SH-SY5Y (cell line): ENCODE results near the gene KRTAP9-1.

Source experiments
- GATA2 ChIP-seq: IDR thresholded peaks from 2 replicates; pipeline ENCODE4 v1.6.1; 2011; ENCODE audit warnings: mild to moderate bottlenecking, low read depth, low read length
- GATA3 ChIP-seq: IDR thresholded peaks from 2 replicates; pipeline ENCODE4 v1.6.1; 2011; ENCODE audit warnings: low read depth, mild to moderate bottlenecking, low read length, moderate library complexity

KRTAP9-1 gene

DNA sequence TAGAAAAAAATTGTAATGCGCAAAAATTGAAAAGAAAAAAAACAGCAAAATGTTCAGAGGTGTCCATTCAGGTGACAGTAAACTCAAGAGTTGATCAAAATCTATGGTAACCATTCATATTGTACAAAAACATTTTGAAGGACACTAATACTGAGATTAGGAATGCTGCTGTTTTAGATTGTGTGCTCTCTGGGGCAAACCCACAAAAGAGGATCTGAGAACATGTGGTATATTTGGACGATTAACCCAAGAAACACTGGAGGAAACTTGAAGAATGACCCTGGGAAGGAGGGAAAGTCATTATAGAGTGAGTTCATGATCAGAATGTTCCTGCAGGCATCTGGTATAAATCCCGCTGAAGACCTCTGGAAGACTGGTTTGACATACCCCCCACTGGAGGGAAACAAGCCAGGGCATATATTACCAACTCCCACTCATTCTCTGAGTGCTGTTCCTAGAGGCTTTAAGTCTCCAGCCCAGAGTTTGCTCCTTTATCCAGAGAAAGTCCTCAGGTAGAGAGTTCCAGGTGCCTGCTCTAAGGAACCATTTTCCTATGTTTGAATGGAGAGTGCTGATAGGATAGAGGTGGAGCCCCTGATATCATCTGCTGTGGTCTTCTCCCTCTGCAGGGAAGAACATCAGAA, 12.8 kb upstream of the KRTAP9-1 start:
- TF ChIP-seq GATA2 (no peak), GATA3 (no peak)

DNA sequence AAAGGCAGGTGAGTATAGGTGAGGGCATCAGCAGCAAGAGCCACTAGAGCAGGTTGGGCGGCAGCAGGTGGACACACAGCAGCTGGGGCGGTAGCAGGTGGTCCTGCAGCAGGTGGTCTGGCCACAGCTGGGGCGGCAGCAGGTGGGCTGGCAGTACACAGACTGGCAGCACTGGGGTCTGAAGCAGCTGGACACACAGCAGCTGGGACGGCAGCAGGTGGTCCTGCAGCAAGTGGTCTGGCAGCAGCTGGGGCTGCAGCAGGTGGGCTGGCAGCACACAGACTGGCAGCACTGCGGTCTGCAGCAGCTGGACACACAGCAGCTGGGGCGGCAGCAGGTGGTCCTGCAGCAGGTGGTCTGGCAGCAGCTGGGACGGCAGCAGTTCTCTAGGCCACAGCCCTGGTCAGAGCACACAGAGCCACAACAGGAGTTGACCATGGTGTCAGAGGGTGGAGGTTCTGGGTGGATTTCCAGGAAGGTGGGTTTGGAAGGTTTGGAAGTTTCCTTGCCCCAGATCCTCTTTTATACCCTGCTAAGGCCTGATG, 11.9 kb upstream of the KRTAP9-1 start, which contains the start of gene KRTAP4-2:
Gene KRTAP4-2, minus strand, starts transcription at position 495 of the 545 bp plus-strand sequence. Its CDS starts 57 bp downstream, at position 438.
- no peak for TF ChIP-seq GATA2
- TF ChIP-seq GATA3 = no peak

DNA sequence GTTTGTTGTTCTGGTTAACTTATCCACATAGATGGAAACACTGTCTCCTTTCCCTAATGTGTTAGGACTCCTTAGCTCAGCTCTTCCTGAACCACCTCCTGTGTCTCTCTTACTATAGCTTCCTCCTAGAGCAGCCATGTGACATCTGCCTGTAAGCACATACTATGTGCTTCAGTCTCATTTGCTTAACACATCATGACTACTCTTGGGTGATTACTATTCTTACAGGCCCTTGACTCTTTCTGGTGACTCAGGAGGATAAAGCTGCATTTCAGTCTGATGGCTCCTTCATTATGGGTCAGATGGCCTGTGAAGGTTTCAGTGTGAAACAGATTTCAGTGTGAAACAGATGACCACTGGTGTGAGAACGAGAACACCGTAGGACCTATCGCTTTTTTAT, 11.3 kb upstream of the KRTAP9-1 start:
- TF ChIP-seq GATA2 (no peak), GATA3 (no peak)

DNA sequence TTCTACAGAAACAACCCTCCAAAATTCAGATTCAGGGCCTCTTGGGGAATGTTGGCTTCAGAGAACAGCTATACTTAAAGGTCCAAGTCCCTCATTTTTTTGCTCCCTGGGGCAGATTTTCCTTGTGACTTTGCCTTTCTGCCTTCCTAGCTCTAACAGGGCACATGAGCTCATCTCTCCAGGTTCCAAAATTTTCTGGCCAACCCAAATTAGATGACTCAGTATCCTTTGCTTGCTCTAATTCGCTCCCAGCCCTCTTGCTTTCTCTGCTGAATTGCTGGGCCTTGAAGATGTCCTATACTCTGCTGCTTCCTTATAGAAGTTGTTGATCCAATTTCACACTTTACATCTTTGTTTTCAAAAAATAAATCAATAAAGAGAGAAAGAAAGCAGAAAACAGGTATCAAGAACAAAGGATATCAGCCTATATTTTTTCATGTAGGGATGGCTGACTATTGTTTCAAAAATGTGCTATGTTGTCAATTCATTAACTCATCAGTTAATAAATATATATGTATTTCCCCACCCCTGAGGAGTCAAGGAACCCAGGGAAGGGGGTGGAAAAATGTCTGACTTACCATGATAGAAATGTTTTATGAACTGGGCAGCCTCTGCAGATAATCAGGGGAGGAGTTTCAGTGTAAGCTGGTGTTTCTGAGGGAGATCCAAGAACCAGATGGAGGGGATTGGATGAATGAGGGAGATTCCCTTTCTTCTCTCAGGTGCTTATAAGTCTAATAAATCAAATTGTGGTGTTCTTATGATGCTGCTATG, 10.7 kb upstream of the KRTAP9-1 start:
- TF ChIP-seq GATA2 (no peak), GATA3 (no peak)

DNA sequence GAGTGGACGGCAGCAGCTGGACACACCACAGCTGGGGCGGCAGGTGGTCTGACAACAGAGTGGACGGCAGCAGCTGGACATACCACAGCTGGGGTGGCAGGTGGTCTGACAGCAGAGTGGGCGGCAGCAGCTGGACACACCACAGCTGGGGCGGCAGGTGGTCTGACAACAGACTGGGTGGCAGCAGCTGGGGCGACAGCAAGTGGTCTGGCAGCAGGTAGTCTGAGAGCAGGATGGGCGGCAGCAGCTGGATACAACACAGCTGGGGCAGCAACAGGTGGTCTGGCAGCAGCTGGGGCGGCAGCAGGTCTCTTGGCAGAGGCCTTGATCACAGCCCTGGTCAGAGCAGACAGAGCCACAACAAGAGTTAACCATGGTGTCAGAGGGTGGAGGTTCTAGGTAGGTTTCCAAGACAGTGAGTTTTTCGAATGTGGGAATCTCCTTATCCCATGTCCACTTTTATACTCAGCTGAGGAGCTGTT, 5.2 kb upstream of the KRTAP9-1 start, which contains the start of gene KRTAP4-1:
Gene KRTAP4-1, minus strand, starts transcription at position 432 of the 482 bp plus-strand sequence. Its CDS starts 57 bp downstream, at position 375.
- TF ChIP-seq GATA2 (no peak), GATA3 (no peak)

DNA sequence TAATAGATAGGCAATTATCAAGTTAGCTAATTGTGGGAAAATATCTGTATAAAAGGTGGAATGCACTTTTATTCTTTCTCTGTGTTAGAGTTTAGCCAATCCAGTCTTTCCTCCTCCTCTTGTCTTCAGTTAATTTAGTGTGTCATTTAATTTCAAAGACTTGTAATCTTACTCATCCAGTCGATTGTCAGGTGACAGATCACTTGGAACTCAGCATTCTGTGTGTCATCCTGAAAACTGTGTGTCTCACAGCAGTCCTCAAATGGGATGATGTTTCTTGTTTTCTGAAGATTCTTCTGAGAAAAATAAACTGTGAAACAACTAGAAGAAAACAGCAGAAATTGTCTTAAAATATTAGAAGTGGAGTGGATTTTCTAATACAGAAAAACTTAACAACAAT, 4.7 kb upstream of the KRTAP9-1 start:
- no peak for TF ChIP-seq GATA3
- no peak for TF ChIP-seq GATA2

DNA sequence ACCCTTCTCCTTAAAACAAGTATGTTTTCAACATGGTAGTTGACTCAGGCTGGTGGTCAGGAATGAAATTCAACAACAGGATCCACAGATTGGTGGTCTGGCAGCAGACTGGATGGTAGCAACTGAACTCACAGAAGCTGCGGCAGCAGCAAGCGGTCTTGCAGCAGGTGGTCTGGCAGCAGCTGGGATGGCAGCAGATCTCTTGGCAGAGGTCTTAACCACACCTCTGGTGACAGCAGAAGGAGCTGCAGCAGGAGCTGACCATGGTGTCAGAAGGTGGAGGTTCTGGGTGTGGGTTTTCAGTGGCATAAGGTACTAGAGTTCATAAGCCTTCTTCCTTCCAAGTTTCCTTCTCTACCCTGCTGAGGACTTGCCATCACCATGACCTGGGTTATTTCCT, 2.8 kb upstream of the KRTAP9-1 start:
- TF ChIP-seq GATA3 = no peak
- TF ChIP-seq GATA2 = no peak

DNA sequence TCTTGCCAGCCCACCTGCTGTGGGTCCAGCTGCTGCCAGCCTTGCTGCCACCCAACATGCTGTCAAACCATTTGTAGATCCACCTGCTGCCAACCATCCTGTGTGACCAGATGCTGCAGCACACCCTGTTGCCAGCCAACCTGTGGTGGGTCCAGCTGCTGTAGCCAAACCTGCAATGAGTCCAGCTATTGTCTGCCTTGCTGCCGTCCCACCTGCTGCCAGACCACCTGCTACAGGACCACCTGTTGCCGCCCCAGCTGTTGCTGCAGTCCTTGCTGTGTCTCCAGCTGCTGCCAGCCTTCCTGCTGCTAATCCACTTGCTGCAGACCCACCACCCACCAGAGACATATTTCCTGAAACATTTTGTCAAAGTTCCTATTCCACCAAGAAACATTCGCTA, 641 bp downstream of the KRTAP9-1 start:
- TF ChIP-seq GATA2 (no peak), GATA3 (no peak)

DNA sequence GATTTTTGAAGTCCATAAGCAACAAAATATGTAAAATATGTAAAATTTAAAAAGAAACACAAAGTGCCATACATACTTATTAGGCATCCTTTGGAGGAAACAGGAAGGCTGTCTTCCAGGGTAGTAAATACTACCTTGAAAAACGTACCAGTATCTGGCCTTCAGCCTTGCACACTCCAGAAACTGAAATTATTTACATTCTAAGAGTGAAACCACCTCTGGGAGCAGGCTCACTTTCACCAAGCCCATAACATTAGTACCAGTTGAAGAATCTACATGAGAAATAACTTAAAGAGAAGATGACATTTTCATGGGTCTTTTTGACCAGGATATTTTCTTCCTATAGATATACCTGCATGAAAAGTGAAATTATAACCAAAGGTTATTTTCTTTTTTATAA, 6.4 kb downstream of the KRTAP9-1 start:
- no peak for TF ChIP-seq GATA2
- TF ChIP-seq GATA3 = no peak

DNA sequence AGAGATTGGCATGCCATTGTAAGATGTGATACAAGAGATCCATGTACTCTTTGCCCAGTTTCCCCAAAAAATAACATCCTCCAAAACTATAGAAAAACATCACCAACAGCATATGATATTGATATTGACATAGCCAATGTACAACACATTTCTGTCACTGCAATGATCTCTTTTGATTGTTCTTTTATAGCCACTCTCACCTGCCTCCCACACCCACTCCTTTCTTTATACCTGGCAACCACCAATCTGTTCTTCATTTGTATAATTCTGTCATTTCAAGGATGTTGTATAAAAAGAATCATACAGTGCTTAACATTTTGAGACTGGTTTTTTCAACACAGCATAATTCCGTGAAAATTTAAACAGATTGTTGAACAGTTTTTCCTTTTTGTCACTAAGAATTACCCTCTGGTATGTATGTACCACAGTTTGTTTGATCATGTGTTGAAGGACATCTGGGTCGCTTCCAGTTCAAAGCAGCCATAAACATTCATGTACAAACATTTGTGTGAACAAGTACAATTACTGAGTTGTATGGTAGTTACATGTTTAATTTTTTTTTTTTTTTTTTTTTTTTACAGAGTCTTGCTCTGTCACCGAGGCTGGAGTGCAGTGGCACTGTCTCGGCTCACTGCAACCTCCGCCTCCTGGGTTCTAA, 9.9 kb downstream of the KRTAP9-1 start:
- TF ChIP-seq GATA3 (no peak), GATA2 (no peak)

DNA sequence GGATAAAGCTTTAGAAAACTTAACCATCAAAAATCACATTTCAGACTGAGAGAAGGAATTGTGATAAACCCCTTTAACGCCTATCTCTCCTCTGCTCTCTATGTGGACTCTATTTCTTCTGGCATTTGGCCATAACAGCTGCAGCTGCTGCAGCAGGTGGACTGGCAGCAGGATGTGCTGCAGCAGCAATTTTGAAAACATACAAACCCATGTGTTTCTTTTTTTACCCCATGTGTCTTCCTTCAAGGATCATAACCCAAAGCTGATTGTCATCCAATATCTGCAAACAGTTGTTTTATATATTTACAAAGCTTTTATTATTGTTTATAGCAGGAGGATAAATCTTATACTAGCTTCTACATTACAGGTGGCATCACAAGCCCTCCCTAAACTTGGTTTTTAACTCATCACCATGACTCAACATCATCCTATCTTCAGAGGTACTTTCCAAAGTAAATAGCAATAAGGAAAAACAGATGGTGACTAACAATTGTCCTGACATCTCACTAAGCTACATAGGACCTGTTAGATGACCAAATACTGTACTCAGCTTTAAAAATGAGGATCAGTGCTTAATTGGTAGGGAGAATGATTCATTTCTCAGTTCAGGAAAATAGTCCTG, 22.3 kb downstream of the KRTAP9-1 start:
- no peak for TF ChIP-seq GATA3
- no peak for TF ChIP-seq GATA2

DNA sequence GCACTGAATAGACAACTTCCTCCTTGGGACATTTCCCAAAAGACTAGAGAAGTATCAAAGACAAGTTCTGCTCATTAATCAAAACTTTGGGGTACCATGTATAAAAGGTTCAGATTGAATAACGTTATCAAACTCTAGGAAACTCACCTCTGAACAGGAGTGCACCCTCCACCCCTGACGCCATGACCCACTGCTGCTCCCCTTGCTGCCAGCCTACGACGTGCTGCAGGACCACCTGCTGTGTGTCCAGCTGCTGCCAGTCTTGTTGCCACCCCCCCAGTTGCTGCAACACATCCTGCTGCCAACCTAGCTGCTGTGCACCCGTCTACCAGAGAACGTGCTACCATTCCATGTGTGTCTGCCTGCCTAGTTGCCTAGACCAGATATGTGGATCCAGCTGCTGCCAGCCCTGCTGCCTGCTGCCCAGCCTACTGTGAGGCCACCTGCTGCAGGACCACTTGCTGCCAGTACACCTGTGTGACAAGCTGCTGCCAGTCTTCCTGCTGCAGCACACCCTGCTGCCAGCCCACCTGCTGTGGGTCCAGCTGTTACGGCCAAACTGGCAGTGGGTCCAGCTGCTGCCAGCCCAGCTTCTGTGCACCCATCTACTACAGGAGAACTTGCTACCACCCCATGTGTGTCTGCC, 23.0 kb downstream of the KRTAP9-1 start:
- TF ChIP-seq GATA2 (no peak), GATA3 (no peak)

DNA sequence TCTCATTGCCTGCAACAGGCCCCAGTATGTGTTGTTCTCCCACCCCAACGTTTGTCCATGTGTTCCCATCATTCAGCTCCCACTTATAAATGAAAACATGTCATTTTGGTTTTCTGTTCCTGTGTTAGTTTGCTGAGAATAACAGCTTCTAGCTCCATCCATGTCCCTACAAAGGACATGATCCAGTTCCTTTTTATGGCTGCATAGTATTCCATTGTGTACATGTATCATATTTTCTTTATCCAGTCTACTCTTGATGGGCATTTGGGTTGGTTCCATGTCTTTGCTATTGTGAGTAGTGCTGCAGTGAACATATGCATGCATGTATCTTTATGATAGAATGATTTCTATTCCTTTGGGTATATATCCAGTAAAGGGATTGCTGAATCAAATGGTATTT, 26.0 kb downstream of the KRTAP9-1 start:
- TF ChIP-seq GATA3 (no peak), GATA2 (no peak)
